Measurements from ENCODE around the gene PLVAP. TPM values are rescaled to one million over a fixed set of nuclear protein-coding genes. Genes with fewer than 3 reads are reported as not detected.

Gene PLVAP
- polyA plus RNA-seq, 1 donor (not counting 4 experiments of a cell fraction or from before 2014, with no cell fraction given): not detected

- Histone ChIP-seq H3K27me3 (ENCODE audit: control insufficient read depth, extremely low read depth, insufficient read depth, low read length) (no peaks in the 10 kb centered on the region), H3K36me3 (ENCODE audit: control insufficient read depth in 2 of 2, extremely low read depth in 1 of 2, insufficient read depth in 2 of 2, low read length in 2 of 2) (peaks cover 0 to 4% of the 10 kb centered on the region in 2 experiments), H3K79me2 (ENCODE audit: control insufficient read depth, insufficient read depth, low read length) (no peaks in the 10 kb centered on the region), H3K9me1 (ENCODE audit: control insufficient read depth, extremely low read depth, insufficient read depth, low read length) (no peaks in the 10 kb centered on the region), H3K9ac (ENCODE audit: control insufficient read depth, extremely low read depth, insufficient read depth, low read length) (peak overlapping the region; percentile 58), H2AFZ (ENCODE audit: control insufficient read depth, low read length) (peak overlapping the region; percentile 78), H4K20me1 (ENCODE audit: control insufficient read depth, extremely low read depth, insufficient read depth, low read length) (no peaks in the 10 kb centered on the region), H3K4me3 (ENCODE audit: control insufficient read depth in 2 of 3, extremely low read depth in 1 of 3, insufficient read depth in 2 of 3, low read depth in 1 of 3, low read length in 3 of 3) (peak overlapping the region; percentile 69 to 87 (median 85)), H3K4me2 (ENCODE audit: control insufficient read depth, extremely low read depth, insufficient read depth, low read depth, low read length) (peak overlapping the region; percentile 89), H3K9me3 (ENCODE audit: control insufficient read depth, low read depth, low read length) (no peaks in the 10 kb centered on the region), H3K4me1 (ENCODE audit: control insufficient read depth, extremely low read depth, insufficient read depth, low read length) (peaks cover 9% of the 10 kb centered on the region), H3K27ac (ENCODE audit: control insufficient read depth, insufficient read depth, low read length) (peak overlapping the region; percentile 35)
- FAIRE-seq (no peak), DNase-seq (ENCODE audit: low read depth, low spot score) (no peak)
- dilution Hi-C loops (cut with MboI; ENCODE audit: extremely low pct_ligation_motif_present, low sequenced_read_pairs): no loop called here
- TF ChIP-seq EZH2 (IDR thresholded peaks at IDR 0.05; ENCODE audit: low read length) (no peak), CTCF (optimal IDR thresholded peaks at IDR 0.05 in 1 of 3, IDR thresholded peaks at IDR 0.05 in 1 of 3, conservative IDR thresholded peaks at IDR 0.05 in 1 of 3; ENCODE audit: extremely low read depth in 1 of 3, insufficient read depth in 2 of 3, low read length in 3 of 3) (no peak)
Observed at GRCh38 chr19:17419154-17419620, 42.0 kb upstream of the PLVAP start.

- TF ChIP-seq CTCF (optimal IDR thresholded peaks at IDR 0.05 in 1 of 3, IDR thresholded peaks at IDR 0.05 in 1 of 3, conservative IDR thresholded peaks at IDR 0.05 in 1 of 3; ENCODE audit: extremely low read depth in 1 of 3, insufficient read depth in 2 of 3, low read length in 3 of 3) (no peak), EZH2 (IDR thresholded peaks at IDR 0.05; ENCODE audit: low read length) (no peak)
- no peaks in the 10 kb centered on the region for H3K9me1 ChIP-seq (ENCODE audit: control insufficient read depth, extremely low read depth, insufficient read depth, low read length)
- no peaks in the 10 kb centered on the region for H4K20me1 ChIP-seq (ENCODE audit: control insufficient read depth, extremely low read depth, insufficient read depth, low read length)
- no peak overlapping the region for H3K27ac ChIP-seq (ENCODE audit: control insufficient read depth, insufficient read depth, low read length)
- H3K27me3 ChIP-seq (ENCODE audit: control insufficient read depth, extremely low read depth, insufficient read depth, low read length): no peaks in the 10 kb centered on the region
- DNase-seq (ENCODE audit: low read depth, low spot score) (no peak), FAIRE-seq (no peak)
- H3K79me2 ChIP-seq (ENCODE audit: control insufficient read depth, insufficient read depth, low read length): no peaks in the 10 kb centered on the region
- H3K9me3 ChIP-seq (ENCODE audit: control insufficient read depth, low read depth, low read length): no peaks in the 10 kb centered on the region
- peaks cover 0 to 1% of the 10 kb centered on the region in 2 experiments for H3K36me3 ChIP-seq (ENCODE audit: control insufficient read depth in 2 of 2, extremely low read depth in 1 of 2, insufficient read depth in 2 of 2, low read length in 2 of 2)
- H3K4me1 ChIP-seq (ENCODE audit: control insufficient read depth, extremely low read depth, insufficient read depth, low read length): peaks cover 9% of the 10 kb centered on the region
- peak overlapping the region; percentile 89 for H3K4me2 ChIP-seq (ENCODE audit: control insufficient read depth, extremely low read depth, insufficient read depth, low read depth, low read length)
- H2AFZ ChIP-seq (ENCODE audit: control insufficient read depth, low read length): peak overlapping the region; percentile 78
- H3K4me3 ChIP-seq (ENCODE audit: control insufficient read depth in 2 of 3, extremely low read depth in 1 of 3, insufficient read depth in 2 of 3, low read depth in 1 of 3, low read length in 3 of 3): peak overlapping the region; percentile 69 to 87 (median 85)
- H3K9ac ChIP-seq (ENCODE audit: control insufficient read depth, extremely low read depth, insufficient read depth, low read length): no peak overlapping the region
- dilution Hi-C loops (cut with MboI; ENCODE audit: extremely low pct_ligation_motif_present, low sequenced_read_pairs): no loop called here
Observed at GRCh38 chr19:17418710-17419109, 41.6 kb upstream of the PLVAP start.

Measured in keratinocyte (primary cell).